ENCODE measurements around the gene GPHN.

The GPHN gene

DNA sequence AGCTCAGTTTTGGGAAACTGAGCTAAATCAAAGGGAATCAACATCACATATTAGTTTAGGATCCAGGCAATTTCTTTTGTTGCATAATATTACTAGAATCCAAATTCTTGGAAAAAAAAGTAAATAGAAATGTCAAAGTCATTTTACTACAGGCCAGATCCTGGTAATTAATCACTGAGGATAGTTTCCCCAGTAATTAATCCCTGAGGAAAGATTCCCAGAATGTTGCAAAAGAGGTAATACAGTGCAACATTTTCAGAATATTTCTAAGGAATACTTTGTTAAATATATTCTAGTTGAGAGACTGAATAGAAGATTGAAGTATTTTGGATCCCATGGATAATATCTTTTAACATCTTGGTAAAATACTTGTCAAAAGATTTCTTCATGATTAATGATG, 474.3 kb downstream of the GPHN start:
- no peak overlapping the region for H3K27ac ChIP-seq (ENCODE audit: low read depth, low read length)
- H3K4me1 ChIP-seq (ENCODE audit: control insufficient read depth in 1 of 2, insufficient read depth in 2 of 2, low read length in 2 of 2) = no peaks in the 10 kb centered on the region
- H3K27me3 ChIP-seq (ENCODE audit: control insufficient read depth in 1 of 2, insufficient read depth in 2 of 2, low read length in 2 of 2) = no peaks in the 10 kb centered on the region
- H3K36me3 ChIP-seq (ENCODE audit: control insufficient read depth in 1 of 2, insufficient read depth in 2 of 2, low read length in 2 of 2) = no peaks in the 10 kb centered on the region
- no peak overlapping the region for H3K4me3 ChIP-seq (ENCODE audit: low read depth in 1 of 2, low read length in 2 of 2)
- H3K9me3 ChIP-seq (ENCODE audit: control insufficient read depth in 1 of 2, low read length in 2 of 2) = no peaks in the 10 kb centered on the region
- H3K9ac ChIP-seq (ENCODE audit: low read depth in 1 of 2, low read length in 2 of 2) = no peak overlapping the region

DNA sequence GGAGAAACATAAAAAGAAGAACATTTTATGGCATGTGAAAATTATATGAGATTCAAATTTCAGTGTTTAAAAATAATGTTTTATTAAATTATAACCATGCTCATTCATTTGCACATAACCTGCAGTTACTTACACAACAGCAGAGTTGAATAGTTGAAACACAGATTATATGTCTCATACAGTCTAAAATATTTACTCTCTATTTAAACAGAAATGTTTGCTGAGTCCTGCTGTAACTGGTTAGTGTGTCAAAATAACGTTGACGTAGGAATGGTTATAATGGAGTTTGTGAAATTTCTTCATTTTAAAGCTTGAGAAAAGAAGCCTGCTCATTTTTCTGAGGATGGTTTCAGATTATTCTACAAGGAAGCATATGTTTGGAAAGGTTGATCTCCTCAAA, 484.8 kb downstream of the GPHN start:
- H3K9ac ChIP-seq (ENCODE audit: low read depth in 1 of 2, low read length in 2 of 2) = no peak overlapping the region
- H3K4me1 ChIP-seq (ENCODE audit: control insufficient read depth in 1 of 2, insufficient read depth in 2 of 2, low read length in 2 of 2) = no peaks in the 10 kb centered on the region
- peaks cover 0 to 3% of the 10 kb centered on the region in 2 donors for H3K36me3 ChIP-seq (ENCODE audit: control insufficient read depth in 1 of 2, insufficient read depth in 2 of 2, low read length in 2 of 2)
- no peak overlapping the region for H3K4me3 ChIP-seq (ENCODE audit: low read depth in 1 of 2, low read length in 2 of 2)
- H3K27ac ChIP-seq (ENCODE audit: low read depth, low read length) = no peak overlapping the region
- no peaks in the 10 kb centered on the region for H3K27me3 ChIP-seq (ENCODE audit: control insufficient read depth in 1 of 2, insufficient read depth in 2 of 2, low read length in 2 of 2)
- no peaks in the 10 kb centered on the region for H3K9me3 ChIP-seq (ENCODE audit: control insufficient read depth in 1 of 2, low read length in 2 of 2)

DNA sequence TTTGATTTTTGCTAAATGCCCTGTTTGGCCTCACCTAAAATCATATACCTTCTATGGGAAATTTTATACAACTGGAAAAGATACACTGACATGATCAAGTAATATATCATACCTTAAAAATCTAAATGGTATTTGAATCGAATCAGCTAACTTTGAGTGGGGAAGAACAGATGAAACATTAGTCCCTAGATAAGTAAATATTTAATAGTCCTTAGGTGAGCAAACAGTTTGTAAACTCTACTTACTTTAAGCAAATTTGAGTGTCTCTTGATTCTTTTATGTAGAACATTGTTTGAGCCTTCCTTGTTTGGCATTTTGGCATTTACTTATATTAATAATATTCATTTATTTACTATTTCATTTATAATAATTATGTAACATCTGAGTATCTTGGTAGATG, 485.6 kb downstream of the GPHN start:
- Histone ChIP-seq H3K27ac (ENCODE audit: low read depth, low read length) (no peak overlapping the region), H3K27me3 (ENCODE audit: control insufficient read depth in 1 of 2, insufficient read depth in 2 of 2, low read length in 2 of 2) (no peaks in the 10 kb centered on the region), H3K36me3 (ENCODE audit: control insufficient read depth in 1 of 2, insufficient read depth in 2 of 2, low read length in 2 of 2) (no peaks in the 10 kb centered on the region), H3K9ac (ENCODE audit: low read depth in 1 of 2, low read length in 2 of 2) (no peak overlapping the region), H3K4me3 (ENCODE audit: low read depth in 1 of 2, low read length in 2 of 2) (no peak overlapping the region), H3K9me3 (ENCODE audit: control insufficient read depth in 1 of 2, low read length in 2 of 2) (no peaks in the 10 kb centered on the region), H3K4me1 (ENCODE audit: control insufficient read depth in 1 of 2, insufficient read depth in 2 of 2, low read length in 2 of 2) (no peaks in the 10 kb centered on the region)

DNA sequence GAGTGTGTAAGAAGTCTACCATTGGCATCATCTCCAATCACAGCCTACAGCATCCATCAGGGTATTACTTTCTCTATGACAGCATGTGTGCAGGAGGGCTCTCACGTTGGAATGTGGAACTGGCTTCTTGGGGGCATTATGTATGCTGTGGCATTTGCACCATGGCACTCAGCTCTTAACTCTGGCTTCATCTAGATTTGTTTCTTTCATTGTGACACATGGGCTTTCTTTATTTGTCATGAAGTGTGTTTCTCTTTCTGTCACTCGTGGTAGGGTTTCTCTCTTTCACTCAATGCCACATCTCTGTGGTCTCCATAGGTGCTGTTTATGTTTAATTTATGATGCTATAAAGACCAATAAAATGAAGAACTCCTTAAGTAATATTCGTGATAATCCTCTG, 490.1 kb downstream of the GPHN start:
- no peaks in the 10 kb centered on the region for H3K27me3 ChIP-seq (ENCODE audit: control insufficient read depth in 1 of 2, insufficient read depth in 2 of 2, low read length in 2 of 2)
- no peak overlapping the region for H3K4me3 ChIP-seq (ENCODE audit: low read depth in 1 of 2, low read length in 2 of 2)
- H3K4me1 ChIP-seq (ENCODE audit: control insufficient read depth in 1 of 2, insufficient read depth in 2 of 2, low read length in 2 of 2) = peaks cover 0 to 6% of the 10 kb centered on the region in 2 donors
- H3K9me3 ChIP-seq (ENCODE audit: control insufficient read depth in 1 of 2, low read length in 2 of 2) = no peaks in the 10 kb centered on the region
- H3K27ac ChIP-seq (ENCODE audit: low read depth, low read length) = no peak overlapping the region
- H3K36me3 ChIP-seq (ENCODE audit: control insufficient read depth in 1 of 2, insufficient read depth in 2 of 2, low read length in 2 of 2) = no peaks in the 10 kb centered on the region
- no peak overlapping the region for H3K9ac ChIP-seq (ENCODE audit: low read depth in 1 of 2, low read length in 2 of 2)

DNA sequence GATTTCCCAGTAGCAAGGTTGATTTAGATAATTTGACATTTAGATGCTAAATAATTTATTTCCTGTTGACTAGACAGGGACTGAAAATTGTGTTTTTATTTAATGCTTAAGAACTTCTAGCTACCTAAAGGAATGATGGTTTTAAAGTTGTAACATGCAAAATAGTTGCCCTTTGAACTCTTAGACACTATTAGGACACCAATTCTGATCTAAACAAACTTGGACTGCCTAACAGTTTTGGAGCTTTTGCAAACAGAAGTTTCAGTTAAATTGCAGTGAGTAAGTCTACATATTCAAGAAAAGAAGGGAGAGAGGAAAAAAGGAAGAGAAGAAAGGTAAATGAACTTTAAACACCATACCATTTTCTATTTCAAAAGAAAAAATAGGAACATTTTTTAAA, 492.0 kb downstream of the GPHN start:
- no peak overlapping the region for H3K27ac ChIP-seq (ENCODE audit: low read depth, low read length)
- H3K9ac ChIP-seq (ENCODE audit: low read depth in 1 of 2, low read length in 2 of 2) = no peak overlapping the region

DNA sequence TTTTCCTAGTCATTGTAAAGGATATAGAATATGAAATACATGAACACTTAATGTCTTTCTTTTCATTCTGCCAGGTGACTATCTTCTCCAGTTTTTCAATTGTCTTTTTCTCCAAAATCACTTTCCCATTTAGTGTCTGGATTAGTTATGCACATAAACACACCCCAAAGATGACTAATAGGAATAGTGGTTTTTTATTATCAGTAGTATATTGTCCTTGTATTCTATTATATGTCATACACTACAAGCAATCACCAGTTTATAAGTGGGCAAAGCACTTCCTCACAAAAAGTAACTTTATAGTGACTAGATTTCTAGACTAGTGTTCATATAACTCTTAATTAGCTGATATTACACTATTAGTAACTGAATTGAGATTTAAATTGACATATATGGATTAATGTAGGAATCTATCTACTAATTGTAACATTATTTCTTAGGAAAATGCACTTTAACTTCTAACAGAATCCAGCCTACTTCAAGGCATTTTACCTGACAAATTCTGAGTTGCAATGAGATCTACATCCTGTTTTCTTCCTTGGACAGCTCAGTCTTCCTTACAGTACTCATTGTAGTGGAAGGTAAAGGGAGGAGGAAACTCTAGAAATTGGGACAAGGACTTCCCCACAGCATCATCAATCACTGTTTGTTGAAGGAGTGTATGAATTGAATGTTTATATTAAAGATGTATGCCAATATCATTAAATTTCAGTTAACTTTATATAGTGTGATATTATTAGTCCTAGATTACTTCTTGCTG, 495.2 kb downstream of the GPHN start:
- no peak overlapping the region for H3K9ac ChIP-seq (ENCODE audit: low read depth in 1 of 2, low read length in 2 of 2)
- H3K9me3 ChIP-seq (ENCODE audit: control insufficient read depth in 1 of 2, low read length in 2 of 2) = no peaks in the 10 kb centered on the region
- peaks cover 0 to 17% of the 10 kb centered on the region in 2 donors for H3K4me1 ChIP-seq (ENCODE audit: control insufficient read depth in 1 of 2, insufficient read depth in 2 of 2, low read length in 2 of 2)
- no peak overlapping the region for H3K4me3 ChIP-seq (ENCODE audit: low read depth in 1 of 2, low read length in 2 of 2)
- H3K27ac ChIP-seq (ENCODE audit: low read depth, low read length) = no peak overlapping the region
- H3K27me3 ChIP-seq (ENCODE audit: control insufficient read depth in 1 of 2, insufficient read depth in 2 of 2, low read length in 2 of 2) = no peaks in the 10 kb centered on the region
- H3K36me3 ChIP-seq (ENCODE audit: control insufficient read depth in 1 of 2, insufficient read depth in 2 of 2, low read length in 2 of 2) = no peaks in the 10 kb centered on the region

More for the DNA sequence above, 492.0 kb downstream of the GPHN start:
- no peaks in the 10 kb centered on the region for H3K27me3 ChIP-seq (ENCODE audit: control insufficient read depth in 1 of 2, insufficient read depth in 2 of 2, low read length in 2 of 2)
- no peak overlapping the region for H3K4me3 ChIP-seq (ENCODE audit: low read depth in 1 of 2, low read length in 2 of 2)
- H3K9me3 ChIP-seq (ENCODE audit: control insufficient read depth in 1 of 2, low read length in 2 of 2) = no peaks in the 10 kb centered on the region
- H3K36me3 ChIP-seq (ENCODE audit: control insufficient read depth in 1 of 2, insufficient read depth in 2 of 2, low read length in 2 of 2) = no peaks in the 10 kb centered on the region
- peaks cover 0 to 17% of the 10 kb centered on the region in 2 donors for H3K4me1 ChIP-seq (ENCODE audit: control insufficient read depth in 1 of 2, insufficient read depth in 2 of 2, low read length in 2 of 2)

DNA sequence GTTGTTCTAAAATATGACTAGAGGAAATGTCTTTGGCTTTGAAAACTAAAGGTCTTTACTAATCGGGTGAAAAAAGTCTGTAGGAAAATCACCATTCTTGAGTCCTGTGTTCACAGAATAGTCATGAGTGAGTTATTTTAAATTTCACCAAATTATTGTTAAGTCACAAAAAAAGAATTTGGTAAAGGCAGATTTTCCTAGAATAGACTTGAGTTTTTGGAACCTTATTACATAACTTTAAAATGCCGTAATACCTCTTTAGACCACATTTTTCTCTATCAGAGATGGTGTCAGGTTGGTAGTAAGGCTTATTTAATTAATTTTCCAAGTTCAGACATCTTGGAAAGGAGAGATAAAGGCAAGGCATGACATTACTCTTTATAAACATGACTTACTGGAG, 496.6 kb downstream of the GPHN start:
- no peaks in the 10 kb centered on the region for H3K27me3 ChIP-seq (ENCODE audit: control insufficient read depth in 1 of 2, insufficient read depth in 2 of 2, low read length in 2 of 2)
- no peak overlapping the region for H3K27ac ChIP-seq (ENCODE audit: low read depth, low read length)
- H3K4me1 ChIP-seq (ENCODE audit: control insufficient read depth in 1 of 2, insufficient read depth in 2 of 2, low read length in 2 of 2) = peaks cover 0 to 17% of the 10 kb centered on the region in 2 donors
- H3K36me3 ChIP-seq (ENCODE audit: control insufficient read depth in 1 of 2, insufficient read depth in 2 of 2, low read length in 2 of 2) = no peaks in the 10 kb centered on the region
- H3K9ac ChIP-seq (ENCODE audit: low read depth in 1 of 2, low read length in 2 of 2) = no peak overlapping the region
- no peaks in the 10 kb centered on the region for H3K9me3 ChIP-seq (ENCODE audit: control insufficient read depth in 1 of 2, low read length in 2 of 2)
- no peak overlapping the region for H3K4me3 ChIP-seq (ENCODE audit: low read depth in 1 of 2, low read length in 2 of 2)

DNA sequence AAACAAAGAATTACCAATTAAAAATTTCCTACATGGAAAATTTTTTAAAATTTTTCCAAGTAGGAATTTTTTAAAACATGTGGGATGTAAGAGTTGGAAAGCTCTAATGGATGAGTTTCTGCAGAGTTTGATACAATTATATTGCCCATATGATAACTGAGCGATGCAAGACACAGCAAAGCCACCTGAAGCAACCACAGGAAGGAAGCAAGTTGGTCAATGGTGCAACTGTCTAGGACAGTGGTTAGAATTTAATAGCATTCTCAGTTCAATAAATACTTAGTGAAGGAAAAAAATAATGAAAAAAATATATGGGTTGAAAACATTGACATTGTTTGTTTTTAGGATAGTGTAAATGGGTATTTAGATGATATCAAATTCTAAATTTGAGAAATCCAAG, 502.7 kb downstream of the GPHN start:
- Histone ChIP-seq H3K9me3 (ENCODE audit: control insufficient read depth in 1 of 2, low read length in 2 of 2) (no peaks in the 10 kb centered on the region), H3K4me3 (ENCODE audit: low read depth in 1 of 2, low read length in 2 of 2) (no peak overlapping the region), H3K36me3 (ENCODE audit: control insufficient read depth in 1 of 2, insufficient read depth in 2 of 2, low read length in 2 of 2) (no peaks in the 10 kb centered on the region), H3K4me1 (ENCODE audit: control insufficient read depth in 1 of 2, insufficient read depth in 2 of 2, low read length in 2 of 2) (no peaks in the 10 kb centered on the region), H3K9ac (ENCODE audit: low read depth in 1 of 2, low read length in 2 of 2) (no peak overlapping the region), H3K27me3 (ENCODE audit: control insufficient read depth in 1 of 2, insufficient read depth in 2 of 2, low read length in 2 of 2) (no peaks in the 10 kb centered on the region), H3K27ac (ENCODE audit: low read depth, low read length) (no peak overlapping the region)

DNA sequence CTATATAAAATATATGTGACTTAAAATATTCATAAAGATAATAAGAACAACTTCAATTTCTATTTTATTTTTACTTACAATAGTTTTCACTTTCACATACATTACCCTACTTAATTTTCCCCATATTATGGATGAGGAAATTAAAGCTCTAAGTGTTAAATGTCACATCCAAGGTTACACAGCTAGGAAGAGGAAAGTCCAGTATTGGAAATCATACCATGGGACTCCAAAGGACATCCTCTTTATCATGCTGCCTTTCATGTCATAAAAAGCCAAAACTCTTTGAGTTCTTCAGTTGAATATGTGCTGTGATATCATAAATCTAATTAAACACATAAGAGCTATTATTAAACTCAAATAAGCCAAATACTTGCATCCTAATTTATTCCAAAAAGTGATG, 508.9 kb downstream of the GPHN start:
- no peak overlapping the region for H3K27ac ChIP-seq (ENCODE audit: low read depth, low read length)
- no peaks in the 10 kb centered on the region for H3K4me1 ChIP-seq (ENCODE audit: control insufficient read depth in 1 of 2, insufficient read depth in 2 of 2, low read length in 2 of 2)
- no peaks in the 10 kb centered on the region for H3K36me3 ChIP-seq (ENCODE audit: control insufficient read depth in 1 of 2, insufficient read depth in 2 of 2, low read length in 2 of 2)
- no peak overlapping the region for H3K9ac ChIP-seq (ENCODE audit: low read depth in 1 of 2, low read length in 2 of 2)
- H3K9me3 ChIP-seq (ENCODE audit: control insufficient read depth in 1 of 2, low read length in 2 of 2) = no peaks in the 10 kb centered on the region
- no peaks in the 10 kb centered on the region for H3K27me3 ChIP-seq (ENCODE audit: control insufficient read depth in 1 of 2, insufficient read depth in 2 of 2, low read length in 2 of 2)
- no peak overlapping the region for H3K4me3 ChIP-seq (ENCODE audit: low read depth in 1 of 2, low read length in 2 of 2)

DNA sequence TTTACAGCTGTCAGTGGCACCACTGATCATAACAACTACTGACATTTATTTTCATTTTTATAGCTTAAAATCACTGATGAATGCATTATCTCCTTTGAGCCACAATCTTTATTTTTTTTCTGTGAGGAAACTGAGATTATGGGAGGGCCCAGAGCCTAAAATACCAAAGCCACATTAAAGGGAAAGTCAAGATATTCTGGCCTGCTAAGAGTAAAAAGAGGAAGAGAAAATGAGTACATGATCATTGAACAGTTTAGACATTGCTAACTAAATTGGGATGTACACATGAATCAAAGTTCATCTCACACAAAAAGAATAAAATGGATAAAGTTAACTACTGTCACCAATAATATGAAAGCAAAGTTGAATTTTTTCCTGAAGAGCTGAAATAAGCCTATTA, 510.8 kb downstream of the GPHN start:
- Histone ChIP-seq H3K9ac (ENCODE audit: low read depth in 1 of 2, low read length in 2 of 2) (no peak overlapping the region), H3K4me3 (ENCODE audit: low read depth in 1 of 2, low read length in 2 of 2) (no peak overlapping the region), H3K27ac (ENCODE audit: low read depth, low read length) (no peak overlapping the region), H3K36me3 (ENCODE audit: control insufficient read depth in 1 of 2, insufficient read depth in 2 of 2, low read length in 2 of 2) (no peaks in the 10 kb centered on the region), H3K27me3 (ENCODE audit: control insufficient read depth in 1 of 2, insufficient read depth in 2 of 2, low read length in 2 of 2) (no peaks in the 10 kb centered on the region), H3K4me1 (ENCODE audit: control insufficient read depth in 1 of 2, insufficient read depth in 2 of 2, low read length in 2 of 2) (no peaks in the 10 kb centered on the region), H3K9me3 (ENCODE audit: control insufficient read depth in 1 of 2, low read length in 2 of 2) (no peaks in the 10 kb centered on the region)

Measured in duodenal mucosa (tissue), 2 donors.